ENCODE data around the gene PARD3.

GRCh38 chr10:34237898-34238455 is 577.1 kb downstream of the PARD3 start:
- TF ChIP-seq CTCF (IDR thresholded peaks at IDR 0.05) (no peak), POLR2A (IDR thresholded peaks at IDR 0.05) (no peak)
